DMS153 treated with DMSO at 0.1 percent for 48 hours (cell line): ENCODE data around the gene ZNF678.
"Not testable (repeated sequence)": the region's sequence is repeated elsewhere in the genome, so short reads cannot be mapped to it uniquely, and the experiment has no call there.

Experiments used
- DNase-seq: peaks from one replicate; lab custom pipeline; 2025; ENCODE audit not compliant: unreplicated experiment; lab: John Stamatoyannopoulos, UW

Gene ZNF678

DNA sequence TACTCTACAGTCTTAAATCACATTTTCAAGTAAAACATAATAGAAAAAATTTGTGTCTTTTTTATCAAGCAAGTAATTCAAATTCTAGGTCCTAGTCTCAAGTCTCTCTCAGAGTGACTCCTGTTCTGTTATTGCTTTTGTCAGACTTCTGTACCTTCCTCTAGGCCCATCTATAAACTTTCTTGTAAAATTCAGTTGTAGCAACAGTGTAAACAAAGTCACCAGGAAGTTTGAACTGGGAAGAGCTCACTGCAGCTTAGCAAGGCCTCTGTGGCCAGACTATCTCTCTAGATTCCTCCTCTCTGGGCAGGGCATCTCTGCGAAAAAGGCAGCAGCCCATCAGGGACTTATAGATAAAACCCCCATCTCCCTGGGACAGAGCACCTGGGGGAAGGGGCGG lies 13.5 kb upstream of the ZNF678 start:
- no peak for DNase-seq

DNA sequence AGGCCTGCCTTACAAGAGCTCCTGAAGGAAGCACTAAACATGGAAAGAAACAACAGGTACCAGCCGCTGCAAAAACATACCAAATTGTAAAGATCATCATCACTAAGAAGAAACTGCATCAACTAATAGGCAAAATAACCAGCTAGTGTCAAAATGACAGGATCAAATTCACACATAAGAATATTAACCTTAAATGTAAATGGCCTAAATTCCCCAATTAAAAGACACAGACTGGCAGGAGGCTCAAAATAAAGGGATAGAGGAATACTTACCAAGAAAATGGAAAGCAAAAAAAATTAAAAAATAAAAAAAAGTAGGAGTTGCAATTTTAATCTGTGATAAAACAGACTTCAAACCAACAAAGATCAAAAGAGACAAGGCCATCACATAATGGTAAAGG lies 11.5 kb upstream of the ZNF678 start:
- not testable (repeated sequence) for DNase-seq

DNA sequence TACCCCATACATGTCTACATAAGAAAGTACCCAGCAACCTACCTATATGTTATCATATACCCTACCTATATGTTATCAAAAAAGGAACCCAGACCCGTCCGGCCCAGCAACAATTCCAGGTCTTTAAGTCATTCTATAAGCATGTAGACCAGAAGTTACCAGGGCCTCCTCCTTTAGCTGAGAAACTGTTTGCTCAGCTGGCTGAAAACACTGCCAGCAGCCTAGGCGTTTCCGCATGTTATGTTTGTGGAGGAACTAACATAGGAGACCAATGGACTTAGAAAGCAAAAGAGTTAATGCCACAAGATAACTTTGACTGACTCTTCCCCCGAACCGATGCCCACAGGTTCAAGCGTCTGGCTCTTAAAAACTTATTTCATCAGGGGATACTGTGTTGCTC lies 7.1 kb upstream of the ZNF678 start:
- no peak for DNase-seq

GRCh38 chr1:227557962-227558725 lies 5.2 kb upstream of the ZNF678 start:
- DNase-seq, result no peak

GRCh38 chr1:227558732-227559262 lies 4.6 kb upstream of the ZNF678 start:
- no peak for DNase-seq

GRCh38 chr1:227559499-227559898 lies 3.9 kb upstream of the ZNF678 start:
- DNase-seq, result no peak

GRCh38 chr1:227559926-227560325 lies 3.4 kb upstream of the ZNF678 start:
- DNase-seq, result no peak

GRCh38 chr1:227560393-227561173 lies 2.8 kb upstream of the ZNF678 start:
- no peak for DNase-seq

- no peak for DNase-seq
Measured at GRCh38 chr1:227561241-227561907, 2.0 kb upstream of the ZNF678 start.

DNA sequence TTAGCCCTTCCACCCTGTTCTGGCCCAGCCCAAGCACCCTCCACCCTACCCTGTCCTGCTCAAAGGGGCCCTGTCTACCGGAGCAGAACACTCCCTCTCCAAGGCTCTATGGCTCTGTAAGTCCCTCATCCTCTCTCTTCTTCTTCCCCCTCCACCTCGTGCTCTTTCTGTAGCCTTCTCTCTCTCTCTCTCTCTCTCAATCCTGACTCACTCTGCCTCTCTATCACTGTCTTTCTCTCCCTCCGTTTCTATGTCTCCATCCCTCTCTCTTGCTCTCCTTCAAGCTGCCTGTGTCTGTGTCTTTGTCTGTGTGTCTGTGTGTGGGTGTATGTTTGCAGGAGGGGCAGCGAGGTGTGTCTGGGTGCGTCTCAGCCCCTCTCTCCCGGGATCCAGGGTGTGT lies 1.3 kb upstream of the ZNF678 start:
- no peak for DNase-seq

DNA sequence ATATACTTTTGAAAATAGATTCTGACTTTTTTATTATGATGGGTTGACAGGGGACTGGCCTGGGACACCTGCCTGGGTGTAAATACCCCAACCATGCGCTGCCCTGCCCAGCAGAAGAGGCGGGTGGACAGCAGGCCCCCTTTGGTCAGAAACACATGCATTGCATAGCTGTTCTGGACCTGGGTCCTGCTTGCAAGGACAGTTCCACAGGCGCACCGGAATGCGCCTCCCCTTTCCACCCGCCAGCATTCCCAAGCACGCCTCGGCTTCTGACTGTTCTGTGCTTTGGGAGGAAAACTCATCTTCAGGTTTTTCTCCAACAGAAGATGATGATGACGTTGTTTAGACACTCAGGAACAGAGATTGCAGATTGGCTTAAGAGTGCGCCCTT lies 428 bp upstream of the ZNF678 start:
- DNase-seq, result no peak

GRCh38 chr1:227567256-227567655 lies 3.9 kb downstream of the ZNF678 start:
- no peak for DNase-seq

DNA sequence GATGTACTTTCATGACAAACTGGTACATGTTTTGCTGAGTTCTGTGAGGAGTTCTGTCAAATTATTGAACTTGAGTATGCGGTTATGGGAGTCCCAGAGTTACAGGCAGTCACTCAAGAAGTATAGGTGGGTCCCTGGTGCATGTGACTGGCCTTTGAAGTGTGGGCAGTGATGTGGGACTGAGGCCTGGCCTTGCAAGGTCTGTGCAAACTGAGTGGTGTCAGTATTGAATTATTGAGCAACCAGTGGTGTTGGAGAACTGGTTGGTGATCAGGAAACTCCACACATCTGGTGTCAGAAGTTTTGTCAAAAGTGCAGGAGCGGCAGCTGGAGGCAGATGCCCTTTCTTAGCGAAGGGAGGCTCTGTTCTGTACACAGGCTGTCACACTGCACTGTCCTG lies 5.2 kb downstream of the ZNF678 start:
- DNase-seq, result no peak

- DNase-seq, result no peak
Measured at GRCh38 chr1:227572752-227573151, 9.4 kb downstream of the ZNF678 start.

DNA sequence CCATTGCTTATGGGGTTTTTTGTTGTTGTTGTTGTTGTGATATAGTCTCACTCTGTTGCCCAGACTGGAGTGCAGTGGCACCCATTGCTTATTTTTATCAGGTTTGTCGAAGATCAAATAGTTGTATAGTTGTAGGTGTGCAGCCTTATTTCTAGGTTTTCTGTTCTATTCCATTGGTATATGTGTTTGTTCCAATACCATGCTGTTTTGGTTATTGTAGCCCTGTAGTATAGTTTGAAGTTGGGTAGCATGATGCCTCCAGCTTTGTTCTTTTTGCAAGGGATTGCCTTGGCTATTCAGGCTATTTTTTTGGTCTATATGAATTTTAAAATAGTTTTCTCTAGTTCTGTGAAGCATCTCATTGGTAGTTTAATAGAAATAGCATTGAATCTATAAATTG lies 11.6 kb downstream of the ZNF678 start:
- DNase-seq, result no peak

GRCh38 chr1:227576189-227576588 lies 12.8 kb downstream of the ZNF678 start:
- no peak for DNase-seq

DNA sequence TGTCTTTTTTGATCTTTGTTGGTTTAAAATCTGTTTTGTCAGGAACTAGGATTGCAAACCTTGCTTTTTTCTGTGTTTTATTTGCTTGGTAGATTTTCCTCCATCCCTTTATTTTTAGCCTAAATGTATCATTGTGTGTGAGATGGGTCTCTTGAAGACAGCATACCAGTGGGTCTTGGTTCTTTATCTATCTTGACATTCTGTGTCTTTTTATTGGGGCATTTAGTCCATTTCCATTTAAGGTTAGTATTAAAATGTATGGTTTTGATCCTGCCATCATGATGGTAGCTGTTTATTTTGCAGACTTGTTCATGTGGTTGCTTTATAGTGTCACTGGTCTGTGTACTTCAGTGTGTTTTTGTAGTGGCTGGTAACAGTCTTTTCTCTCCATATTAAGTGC lies 14.1 kb downstream of the ZNF678 start:
- no peak for DNase-seq

- no peak for DNase-seq
Measured at GRCh38 chr1:227583354-227583753, 20.0 kb downstream of the ZNF678 start.

- no peak for DNase-seq
Measured at GRCh38 chr1:227586733-227587132, 23.4 kb downstream of the ZNF678 start.

DNA sequence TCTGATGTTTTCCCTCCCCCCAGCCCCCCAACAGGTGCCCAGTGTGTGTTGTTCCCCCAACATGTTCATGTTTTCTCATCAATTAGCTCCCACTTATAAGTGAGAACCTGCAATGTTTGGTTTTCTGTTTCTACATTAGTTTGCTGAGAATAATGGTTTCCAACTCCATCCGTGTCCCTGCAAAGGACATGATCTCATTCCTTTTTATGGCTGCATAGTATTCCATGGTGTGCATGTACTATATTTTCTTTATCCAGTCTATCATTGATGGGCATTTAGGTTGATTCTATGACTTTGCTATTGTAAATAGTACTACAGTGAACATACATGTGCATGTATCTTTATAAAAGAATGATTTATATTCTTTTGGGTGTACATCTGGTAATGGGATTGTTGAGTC lies 24.6 kb downstream of the ZNF678 start:
- DNase-seq, result no peak

DNA sequence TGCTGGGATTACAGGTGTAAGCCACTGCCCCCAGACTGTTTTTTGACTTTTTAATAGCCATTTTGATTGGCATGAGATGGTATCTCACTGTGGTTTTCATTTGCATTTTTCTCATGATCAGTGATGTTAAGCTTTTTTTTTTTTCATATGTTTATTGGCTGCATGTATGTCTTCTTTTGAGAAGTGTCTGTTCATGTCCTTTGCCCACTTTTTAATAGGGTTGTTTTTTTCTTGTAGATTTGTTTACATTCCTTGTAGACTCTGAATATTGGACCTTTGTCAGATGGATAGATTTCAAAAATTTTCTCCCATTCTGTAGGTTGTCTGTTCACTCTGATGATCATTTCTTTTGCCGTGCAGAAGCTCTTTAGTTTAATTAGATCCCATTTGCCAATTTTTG lies 25.4 kb downstream of the ZNF678 start:
- DNase-seq, result not testable (repeated sequence)

GRCh38 chr1:227589777-227590176 lies 26.4 kb downstream of the ZNF678 start:
- DNase-seq, result not testable (repeated sequence)
